AG09319 (cell line): ENCODE data around the gene ARSA.

Experiments
- DNase-seq: peaks from one replicate; pipeline ENCODE4 v3.0.0-alpha.2; 2010; ENCODE audit warnings: low read depth; ENCODE audit errors: extremely low read depth
- CTCF ChIP-seq: IDR thresholded peaks from 2 replicates; pipeline ENCODE4 v1.5.1; 2011; ENCODE audit warnings: low read depth, mild to moderate bottlenecking, inconsistent platforms, low read length, moderate library complexity

ARSA gene

DNA sequence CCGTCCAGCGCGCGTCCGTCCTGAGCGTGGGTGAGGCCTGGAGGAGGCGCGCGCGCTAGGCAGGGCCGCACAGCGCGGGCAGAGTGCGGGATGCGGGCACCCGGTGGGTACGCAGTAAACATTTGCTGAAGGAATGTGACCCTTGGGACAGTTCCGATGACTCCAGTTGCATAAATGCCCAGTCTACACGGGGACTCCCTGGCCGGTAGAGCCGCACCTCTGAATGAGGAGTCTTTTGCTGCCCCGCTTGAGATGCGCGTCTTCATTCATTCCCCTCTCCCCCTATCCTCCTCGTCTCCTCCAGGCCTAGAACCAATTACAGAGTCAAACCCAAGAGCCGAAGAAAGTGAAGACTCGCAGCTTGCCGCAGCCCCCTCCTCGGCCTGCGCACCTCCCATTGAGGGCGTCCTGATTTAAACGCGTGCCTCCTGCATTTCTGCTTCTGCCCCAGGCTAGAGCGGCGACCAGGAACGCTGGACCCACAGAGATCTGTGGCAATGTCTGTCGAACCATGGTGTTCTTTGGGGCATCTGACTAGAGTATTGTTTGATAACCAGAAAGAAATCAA lies 44.6 kb downstream of the ARSA start:
- no peak for DNase-seq
- TF ChIP-seq CTCF = no peak

- DNase-seq = peak; percentile 92
- TF ChIP-seq CTCF = no peak
Measured at GRCh38 chr22:50582493-50583293, 45.3 kb downstream of the ARSA start, which contains the start of gene CHKB. TSS of gene CHKB (minus strand) at chr22:50582849. CDS start at chr22:50582781, 68 bp downstream.

DNA sequence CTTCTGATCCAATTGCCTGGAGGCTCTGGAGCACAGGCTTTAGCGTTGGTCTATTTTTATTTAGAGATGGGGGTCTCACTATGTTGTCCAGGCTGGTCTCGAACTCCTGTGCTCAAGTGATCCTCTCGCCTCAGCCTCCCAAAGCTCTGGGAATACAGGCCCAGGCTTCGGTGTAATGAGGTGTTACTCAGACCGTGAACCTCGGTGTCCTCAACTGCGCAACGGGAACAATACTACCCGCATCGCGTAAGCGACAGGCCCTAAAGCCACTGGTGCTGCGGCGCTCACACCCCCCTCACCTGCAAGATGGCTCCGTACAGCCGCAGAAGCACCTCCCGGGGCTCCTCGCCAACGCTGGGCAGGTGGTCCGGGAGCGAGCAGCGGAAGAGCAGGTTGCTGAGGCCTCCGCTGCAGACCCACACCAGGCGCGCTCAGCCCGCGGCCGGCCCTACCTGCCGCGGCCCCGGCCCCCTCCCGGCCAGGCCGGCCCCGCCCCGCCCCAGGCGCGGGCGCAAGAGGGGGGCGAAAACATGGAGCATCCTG lies 45.9 kb downstream of the ARSA start:
- TF ChIP-seq CTCF = no peak
- no peak for DNase-seq

GRCh38 chr22:50581031-50581949 lies 46.7 kb downstream of the ARSA start:
- TF ChIP-seq CTCF = no peak
- DNase-seq = no peak

DNA sequence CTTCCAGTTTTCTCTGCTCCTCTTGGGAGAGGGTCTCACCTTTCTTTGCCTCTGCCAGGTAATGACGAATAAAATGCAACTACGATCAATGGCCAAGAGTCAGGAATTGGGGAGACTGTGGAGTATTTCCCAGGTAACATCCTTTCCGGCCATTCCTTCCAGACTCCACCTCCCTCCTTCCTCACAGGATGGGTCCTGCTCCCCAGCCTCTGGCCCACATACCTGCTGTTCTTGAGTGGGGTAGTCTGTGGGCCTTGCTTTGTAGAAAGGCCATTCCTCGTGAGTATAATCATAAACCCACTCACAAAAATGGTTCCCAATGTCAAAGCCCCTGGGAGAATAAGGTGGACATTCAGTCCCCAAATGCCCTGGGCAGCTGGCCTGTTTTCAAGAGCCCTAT lies 48.2 kb downstream of the ARSA start:
- no peak for DNase-seq
- TF ChIP-seq CTCF = no peak

- TF ChIP-seq CTCF = no peak
- no peak for DNase-seq
Measured at GRCh38 chr22:50578776-50579310, 49.1 kb downstream of the ARSA start.
